ENCODE measurements around the gene CIDEB. TPM values are rescaled to one million over a fixed set of nuclear protein-coding genes. Genes with fewer than 3 reads are reported as not detected.

Gene CIDEB
- total RNA-seq, 4 donors from 2014 or later: 4.6 to 13.0 (median 9.5) TPM

- intact Hi-C loops (cut with DNase I): no loop called here
- no peak for DNase-seq
- 85 to 87% methylated on average over 2 of the region's 2 CpGs for WGBS, 2 donors
- H3K36me3 ChIP-seq: no peaks in the 10 kb centered on the region
- H3K27ac ChIP-seq: peak overlapping the region in 2 of 3 donors; percentile 52 to 89
- H3K4me1 ChIP-seq: peaks cover 19 to 69% of the 10 kb centered on the region in 2 donors
- TF ChIP-seq CTCF (IDR thresholded peaks at IDR 0.05): no peak
- no peak for TF ChIP-seq POLR2A (IDR thresholded peaks at IDR 0.05)
- no peaks in the 10 kb centered on the region for H3K27me3 ChIP-seq
- no peak overlapping the region for H3K4me3 ChIP-seq (replicated peaks in 1 of 3)
- H3K9me3 ChIP-seq: no peaks in the 10 kb centered on the region
Observed at GRCh38 chr14:24313913-24314312, 6.1 kb upstream of the CIDEB start.

- H3K9me3 ChIP-seq: no peaks in the 10 kb centered on the region
- no peak for TF ChIP-seq POLR2A (IDR thresholded peaks at IDR 0.05)
- TF ChIP-seq CTCF (IDR thresholded peaks at IDR 0.05): no peak
- DNase-seq: peak in 1 of 2 donors; percentile 55
- WGBS, 2 donors: 62 to 63% methylated on average over 8 to 9 of the region's 9 CpGs
- H3K27ac ChIP-seq: peak overlapping the region; percentile 48 to 89 (median 82)
- H3K27me3 ChIP-seq: no peaks in the 10 kb centered on the region
- no peak overlapping the region for H3K4me3 ChIP-seq (replicated peaks in 1 of 3)
- peaks cover 19 to 74% of the 10 kb centered on the region in 2 donors for H3K4me1 ChIP-seq
- H3K36me3 ChIP-seq: no peaks in the 10 kb centered on the region
- intact Hi-C loops (cut with DNase I): no loop called here
Observed at GRCh38 chr14:24312736-24313507, 5.1 kb upstream of the CIDEB start.

GRCh38 chr14:24311837-24312615 lies 4.2 kb upstream of the CIDEB start:
- Histone ChIP-seq H3K4me3 (replicated peaks in 1 of 3) (peak overlapping the region in 1 of 3 donors; percentile 35), H3K9me3 (no peaks in the 10 kb centered on the region), H3K4me1 (peaks cover 19 to 73% of the 10 kb centered on the region in 2 donors), H3K27me3 (no peaks in the 10 kb centered on the region), H3K36me3 (no peaks in the 10 kb centered on the region), H3K27ac (peak overlapping the region; percentile 82 to 89 (median 84))
- intact Hi-C loops (cut with DNase I): no loop called here
- 100% methylated on average over 1 of the region's 1 CpG for WGBS, 2 donors
- peak; percentile 46 to 52 for DNase-seq
- TF ChIP-seq CTCF (IDR thresholded peaks at IDR 0.05): no peak
- no peak for TF ChIP-seq POLR2A (IDR thresholded peaks at IDR 0.05)

- Histone ChIP-seq H3K27ac (peak within 1 kb of the TSS; percentile 82 to 89 (median 84)), H3K36me3 (peaks cover 5% of the 10 kb centered on the region in 2 donors), H3K9me3 (no peaks in the 10 kb centered on the region), H3K4me1 (peaks cover 19 to 63% of the 10 kb centered on the region in 2 donors), H3K27me3 (no peaks in the 10 kb centered on the region), H3K4me3 (replicated peaks in 1 of 3) (peak within 1 kb of the TSS in 1 of 3 donors; percentile 35)
- peak; percentile 83 to 84 for DNase-seq
- peak in 5 of 6 experiments; percentile 14 to 62 (median 44) for TF ChIP-seq CTCF (IDR thresholded peaks at IDR 0.05)
- TF ChIP-seq POLR2A (IDR thresholded peaks at IDR 0.05): peak in 1 of 2 donors; percentile 49
- WGBS, 2 donors: 14 to 23% methylated on average over 5 to 17 of the region's 99 CpGs
- intact Hi-C loops (cut with DNase I): no loop called here
Observed at GRCh38 chr14:24310646-24311604, 3.1 kb upstream of the CIDEB start, which contains the start of gene LTB4R. TSS of gene LTB4R (plus strand) at chr14:24311502. CDS start at chr14:24315652, 4,150 bp downstream.

All from thyroid gland (tissue), 4 donors.